A673 (cell line): ENCODE data around the gene SLC6A6. TPM values are rescaled to one million over a fixed set of nuclear protein-coding genes. Genes with fewer than 3 reads are reported as not detected.

Source experiments
- BruUV-seq: library from RNA; stranded (reverse); fragments of 400-500 nt; replicated peaks from 2 replicates; lab custom pipeline; 2021; lab: Mats Ljungman, UMichigan
- CTCF ChIA-PET: fragments of 300-600 bp; sonication (Branson Sonifier 250); formaldehyde crosslinking; loops from one replicate; lab custom pipeline; 2022; ENCODE audit warnings: antibody characterized with exemption; lab: Charles Lee
- POLR2A ChIA-PET: fragments of 300-600 bp; sonication (Branson Sonifier 250); formaldehyde crosslinking; loops from one replicate; lab custom pipeline; 2022; ENCODE audit warnings: antibody characterized with exemption; ENCODE audit not compliant: low non-redundant PET; lab: Charles Lee
- DNase-seq: peaks from one replicate; pipeline ENCODE4 v3.0.0-alpha.2; 2015; ENCODE audit warnings: low spot score
- H3K27ac ChIP-seq: fragments of 200-600 bp; sonication (generic); 2 replicates; pipeline ENCODE4 v1.5.1; 2016; ENCODE audit warnings: mixed run types, low read depth, mild to moderate bottlenecking, mixed read lengths, antibody characterized with exemption, low read length; ENCODE audit not compliant: poor library complexity, severe bottlenecking
- H3K27me3 ChIP-seq: fragments of 200-600 bp; sonication (generic); replicated peaks from 2 replicates; pipeline ENCODE4 v1.6.1; 2017; ENCODE audit warnings: mixed run types, low read depth, mild to moderate bottlenecking, mixed read lengths, antibody characterized with exemption, low read length; ENCODE audit not compliant: insufficient read depth, poor library complexity
- H3K36me3 ChIP-seq: fragments of 200-600 bp; sonication (generic); 2 replicates; pipeline ENCODE4 v1.6.1; 2016; ENCODE audit warnings: mixed run types, mild to moderate bottlenecking, mixed read lengths, antibody characterized with exemption, low read length; ENCODE audit not compliant: insufficient read depth, poor library complexity, severe bottlenecking
- H3K4me1 ChIP-seq: fragments of 200-600 bp; sonication (generic); 2 replicates; pipeline ENCODE4 v1.6.1; 2017; ENCODE audit warnings: mixed run types, mild to moderate bottlenecking, mixed read lengths, antibody characterized with exemption, low read length; ENCODE audit not compliant: insufficient read depth, poor library complexity, severe bottlenecking
- H3K4me3 ChIP-seq: fragments of 200-600 bp; sonication (generic); 2 replicates; pipeline ENCODE4 v1.5.1; 2016; ENCODE audit warnings: low read depth, mixed run types, mild to moderate bottlenecking, mixed read lengths, low read length; ENCODE audit not compliant: poor library complexity, severe bottlenecking
- H3K9me3 ChIP-seq: fragments of 200-600 bp; sonication (generic); 2 replicates; pipeline ENCODE4 v1.6.1; 2016; ENCODE audit warnings: mixed run types, low read depth, mild to moderate bottlenecking, mixed read lengths, antibody characterized with exemption, low read length; ENCODE audit not compliant: poor library complexity, severe bottlenecking
- CTCF ChIP-seq: fragments of 300-800, 200-600 bp; sonication (generic); conservative IDR thresholded peaks from 2 replicates; pipeline ENCODE4 v1.5.1; 2017; ENCODE audit warnings: low read depth, mild to moderate bottlenecking, antibody characterized with exemption, low read length, moderate library complexity, mixed read lengths
- EZH2 ChIP-seq: fragments of 200-600 bp; sonication (generic); IDR thresholded peaks from 2 replicates; pipeline ENCODE4 v1.6.1; 2017; ENCODE audit warnings: borderline replicate concordance, low read depth, mild to moderate bottlenecking, mixed read lengths, antibody characterized with exemption, low read length; ENCODE audit not compliant: poor library complexity, severe bottlenecking
- intact Hi-C: fragments of 100-400 bp; cut with micrococcal nuclease; formaldehyde crosslinking; loops from one replicate; pipeline ENCODE4 v1.10.0; 2022; ENCODE audit not compliant: unreplicated experiment
- total RNA-seq: library from RNA; stranded (reverse); gene quantifications from 2 replicates; pipeline ENCODE4 v1.2.3, GENCODE V29; 2021

SLC6A6 gene
- total RNA-seq, 1 experiment from 2014 or later: 55.1 TPM

DNA sequence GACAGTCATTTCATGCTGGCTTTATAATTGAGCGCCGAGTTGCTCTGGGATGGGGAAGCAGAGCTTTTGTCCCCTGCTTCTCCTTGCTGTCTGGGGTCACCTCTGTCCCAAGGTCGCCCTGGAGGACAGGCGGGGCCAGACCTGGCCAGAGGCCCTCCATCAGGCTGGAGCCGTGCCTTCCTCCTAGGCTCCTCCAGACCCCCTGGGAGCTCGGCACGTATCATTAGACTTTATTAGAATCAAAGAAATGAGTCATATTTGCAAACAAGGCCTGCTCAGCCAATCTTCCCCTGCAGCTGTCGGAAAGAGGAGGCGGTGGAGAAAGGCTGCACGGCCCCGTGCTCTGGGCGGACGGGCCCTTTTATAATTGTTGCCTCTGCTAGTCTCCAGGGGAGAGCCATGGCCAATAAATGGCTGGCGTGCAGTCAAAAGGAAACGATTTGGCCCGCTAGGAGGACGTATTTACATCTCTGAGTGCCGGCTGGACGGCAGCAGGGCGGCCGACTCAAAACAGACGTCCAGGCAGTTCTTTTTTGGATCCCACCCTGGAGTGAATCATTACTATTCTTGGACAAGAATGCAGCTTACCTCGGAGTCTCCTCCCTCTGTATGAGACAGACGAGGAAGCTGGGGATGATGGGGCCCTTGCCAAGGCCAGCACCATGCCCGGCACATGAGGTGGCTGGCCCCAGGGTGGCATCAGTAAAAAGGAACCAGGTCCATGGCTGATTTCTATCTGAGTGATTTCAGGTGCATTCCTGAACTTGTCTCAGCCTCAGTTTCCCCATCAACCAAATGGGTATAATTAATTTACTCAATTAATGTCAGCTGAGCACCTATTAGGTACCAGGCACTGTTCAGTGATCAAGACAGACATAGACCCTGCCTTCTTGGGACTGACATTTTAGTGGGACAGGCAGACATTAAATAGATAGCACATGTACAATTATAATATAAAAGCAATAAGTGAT, 50.6 kb downstream of the SLC6A6 start:
- Histone ChIP-seq H3K36me3 (peaks cover 18% of the 10 kb centered on the region), H3K27ac (peak overlapping the region; percentile 71), H3K4me1 (peaks cover 31% of the 10 kb centered on the region), H3K9me3 (no peaks in the 10 kb centered on the region), H3K4me3 (no peak overlapping the region), H3K27me3 (no peaks in the 10 kb centered on the region)
- no TSS peak for BruUV-seq
- peak; percentile 95 for DNase-seq
- no peak for TF ChIP-seq EZH2
- POLR2A ChIA-PET: no interaction called here
- intact Hi-C loops: loop anchor here (5.0 kb wide), 1 partner anchor 51 kb away; the partner anchor contains the start of gene SLC6A6
- CTCF ChIA-PET: no interaction called here

DNA sequence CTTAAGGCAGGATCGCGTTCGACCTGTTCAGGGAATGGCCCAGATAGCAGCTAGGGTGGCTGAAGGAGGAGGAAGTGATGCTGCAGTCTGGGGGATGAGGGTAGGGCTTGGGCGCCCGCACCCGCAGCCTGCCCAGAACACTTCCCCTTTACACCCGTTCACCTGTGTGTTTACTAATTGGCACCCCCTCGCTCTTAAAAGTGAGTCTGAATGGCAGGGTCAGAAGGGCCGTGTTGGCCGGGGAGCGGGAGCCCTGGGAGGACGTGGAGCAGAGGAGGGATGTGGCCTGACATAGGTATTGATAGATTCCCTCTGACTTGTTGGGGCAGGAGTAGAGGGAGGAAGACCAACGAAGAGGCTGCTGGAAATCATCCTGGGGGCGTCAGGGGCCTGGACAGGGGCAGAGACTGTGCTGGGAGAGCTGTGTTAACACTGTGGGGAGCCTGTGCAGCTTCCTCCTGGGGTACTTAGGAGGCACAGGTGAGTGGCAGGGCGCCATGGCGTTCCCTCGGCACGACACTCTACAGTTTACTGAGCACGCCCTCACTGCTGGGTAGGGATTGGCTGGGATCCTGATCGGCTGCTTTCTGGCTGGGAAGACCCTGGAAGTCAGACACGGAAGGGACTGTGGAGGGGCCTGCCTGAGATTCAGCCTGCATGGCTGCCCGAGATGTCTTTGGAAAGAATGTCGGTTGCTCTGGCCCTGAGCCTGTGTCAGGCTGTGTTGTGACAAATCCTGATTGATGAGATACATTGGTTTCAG, 51.7 kb downstream of the SLC6A6 start:
- TF ChIP-seq EZH2 (no peak), CTCF (no peak)
- Histone ChIP-seq H3K4me3 (no peak overlapping the region), H3K36me3 (peaks cover 9% of the 10 kb centered on the region), H3K27me3 (no peaks in the 10 kb centered on the region), H3K4me1 (peaks cover 34% of the 10 kb centered on the region), H3K9me3 (no peaks in the 10 kb centered on the region), H3K27ac (no peak overlapping the region)
- DNase-seq: no peak
- no TSS peak for BruUV-seq
- intact Hi-C loops: loop anchor here (5.0 kb wide), 1 partner anchor 52 kb away; the partner anchor contains the start of gene SLC6A6
- ChIA-PET POLR2A (no interaction called here), CTCF (no interaction called here)

DNA sequence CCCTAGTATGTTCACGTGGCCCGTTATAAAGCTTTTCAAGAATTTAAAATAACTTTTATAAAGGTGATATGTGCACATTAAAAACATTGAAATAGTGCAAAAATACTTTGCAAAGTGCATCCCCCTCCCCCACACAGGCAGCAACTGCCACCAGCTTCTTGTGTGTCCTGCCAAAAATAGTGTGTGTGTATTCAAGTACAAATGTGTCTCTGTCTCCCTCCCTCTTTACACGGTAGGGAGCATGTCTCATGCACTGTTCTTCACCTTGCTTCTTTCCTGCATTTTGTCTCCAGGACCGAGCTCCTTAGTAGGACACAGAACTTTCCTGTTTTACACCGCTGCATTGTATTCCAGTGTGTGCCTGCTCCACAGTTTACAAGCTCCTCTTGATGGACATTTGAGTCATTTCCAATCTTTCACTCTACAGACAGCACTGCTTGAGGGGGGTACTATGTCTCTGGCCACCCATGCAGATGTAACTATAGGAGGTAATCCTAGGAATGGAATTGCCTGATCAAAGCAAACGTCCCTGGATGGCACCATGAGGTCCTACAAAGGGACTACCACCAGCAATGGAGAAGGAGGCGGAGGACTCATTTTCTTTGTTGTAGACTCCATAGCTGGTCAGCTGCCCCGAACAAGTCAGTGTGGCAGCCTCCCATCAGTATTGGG, 52.4 kb downstream of the SLC6A6 start:
- BruUV-seq: no TSS peak
- no peak for TF ChIP-seq EZH2
- TF ChIP-seq CTCF: no peak
- no peaks in the 10 kb centered on the region for H3K27me3 ChIP-seq
- no peak for DNase-seq
- POLR2A ChIA-PET: no interaction called here
- CTCF ChIA-PET: interaction anchor here (0.5 kb wide), 1 partner anchor 12 kb away, joined by 3 read pairs; no protein-coding TSS in a partner anchor
- H3K36me3 ChIP-seq: peaks cover 8% of the 10 kb centered on the region
- H3K4me3 ChIP-seq: no peak overlapping the region
- intact Hi-C loops: loop anchor here (5.0 kb wide), 1 partner anchor 52 kb away; the partner anchor contains the start of gene SLC6A6
- H3K4me1 ChIP-seq: peaks cover 34% of the 10 kb centered on the region
- no peak overlapping the region for H3K27ac ChIP-seq
- H3K9me3 ChIP-seq: no peaks in the 10 kb centered on the region
